Skin epidermis (tissue), 12 donors: ENCODE data around the gene ZG16.

Source experiments
- H3K27ac ChIP-seq, 21 experiments: fragments of 200-600 bp; sonication (generic) in 11 of 21; one replicate each; pipeline ENCODE4 v1.5.0; 2020; ENCODE audit warnings: mild to moderate bottlenecking in 3 of 21, inconsistent platforms in 2 of 21, moderate library complexity in 2 of 21
- H3K4me3 ChIP-seq, 7 experiments: fragments of 200-600 bp; sonication (generic) in 2 of 7; one replicate each; pipeline ENCODE4 v1.5.0; 2020; ENCODE audit warnings: inconsistent platforms in 2 of 7, mild to moderate bottlenecking in 2 of 7, moderate library complexity in 1 of 7

The ZG16 gene

GRCh38 chr16:29806099-29806579 lies 28.1 kb downstream of the ZG16 start, which contains the start of gene MAZ:
TSS of gene MAZ (plus strand) at chr16:29806529. CDS start at chr16:29806702, 173 bp downstream.
- Histone ChIP-seq H3K4me3 (peak within 1 kb of the TSS; percentile 47 to 88 (median 65)), H3K27ac (peak within 1 kb of the TSS; percentile 72 to 100 (median 97))

DNA sequence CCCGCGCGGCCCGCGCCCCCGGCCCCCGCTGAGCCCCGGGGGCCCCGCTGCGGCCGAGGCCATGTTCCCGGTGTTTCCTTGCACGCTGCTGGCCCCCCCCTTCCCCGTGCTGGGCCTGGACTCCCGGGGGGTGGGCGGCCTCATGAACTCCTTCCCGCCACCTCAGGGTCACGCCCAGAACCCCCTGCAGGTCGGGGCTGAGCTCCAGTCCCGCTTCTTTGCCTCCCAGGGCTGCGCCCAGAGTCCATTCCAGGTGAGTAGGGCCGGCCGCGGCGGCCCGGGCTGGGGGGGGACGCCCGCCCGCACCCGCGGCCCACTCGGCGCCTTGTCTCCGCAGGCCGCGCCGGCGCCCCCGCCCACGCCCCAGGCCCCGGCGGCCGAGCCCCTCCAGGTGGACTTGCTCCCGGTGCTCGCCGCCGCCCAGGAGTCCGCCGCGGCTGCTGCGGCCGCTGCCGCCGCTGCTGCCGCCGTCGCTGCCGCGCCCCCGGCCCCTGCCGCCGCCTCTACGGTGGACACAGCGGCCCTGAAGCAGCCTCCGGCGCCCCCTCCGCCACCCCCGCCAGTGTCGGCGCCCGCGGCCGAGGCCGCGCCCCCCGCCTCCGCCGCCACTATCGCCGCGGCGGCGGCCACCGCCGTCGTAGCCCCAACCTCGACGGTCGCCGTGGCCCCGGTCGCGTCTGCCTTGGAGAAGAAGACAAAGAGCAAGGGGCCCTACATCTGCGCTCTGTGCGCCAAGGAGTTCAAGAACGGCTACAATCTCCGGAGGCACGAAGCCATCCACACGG lies 28.8 kb downstream of the ZG16 start:
- peak overlapping the region; percentile 41 to 60 (median 54) for H3K4me3 ChIP-seq
- peak overlapping the region; percentile 72 to 98 (median 91) for H3K27ac ChIP-seq

GRCh38 chr16:29807426-29808218 lies 29.6 kb downstream of the ZG16 start:
- H3K27ac ChIP-seq = peak overlapping the region; percentile 72 to 98 (median 91)
- H3K4me3 ChIP-seq = peak overlapping the region; percentile 36 to 60 (median 54)

DNA sequence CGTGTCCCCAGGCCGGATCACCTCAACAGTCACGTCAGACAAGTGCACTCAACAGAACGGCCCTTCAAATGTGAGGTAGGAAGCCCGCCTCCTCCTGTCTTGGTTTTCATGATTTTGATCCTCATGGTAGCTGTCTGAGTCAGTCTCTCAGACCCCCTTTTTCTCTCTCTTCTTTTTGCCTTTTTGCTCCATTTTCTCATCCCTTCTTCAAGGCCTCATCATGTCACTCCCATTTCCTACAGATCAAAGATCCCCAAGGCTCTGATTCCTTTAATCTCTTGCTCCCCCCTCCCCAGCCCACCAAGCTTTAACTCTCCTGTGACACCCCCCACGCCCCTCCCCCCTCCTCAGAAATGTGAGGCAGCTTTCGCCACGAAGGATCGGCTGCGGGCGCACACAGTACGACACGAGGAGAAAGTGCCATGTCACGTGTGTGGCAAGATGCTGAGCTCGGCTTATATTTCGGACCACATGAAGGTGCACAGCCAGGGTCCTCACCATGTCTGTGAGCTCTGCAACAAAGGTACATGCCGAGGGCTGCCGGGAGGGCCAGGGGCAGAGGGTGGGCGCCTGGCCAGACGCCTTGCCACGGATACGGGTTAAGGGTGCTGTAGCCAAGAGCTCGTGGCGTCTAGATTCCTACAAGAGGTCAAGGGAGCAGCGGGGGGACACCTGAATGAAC lies 30.3 kb downstream of the ZG16 start:
- Histone ChIP-seq H3K4me3 (peak overlapping the region; percentile 36 to 60 (median 54)), H3K27ac (peak overlapping the region in 20 of 21 experiments; percentile 77 to 98 (median 91))

GRCh38 chr16:29809031-29809747 lies 31.1 kb downstream of the ZG16 start:
- H3K4me3 ChIP-seq = peak overlapping the region in 2 of 7 experiments; percentile 53 to 60

GRCh38 chr16:29809850-29810698 lies 32.0 kb downstream of the ZG16 start:
- peak overlapping the region in 17 of 21 experiments; percentile 6 to 98 (median 88) for H3K27ac ChIP-seq
- H3K4me3 ChIP-seq = peak overlapping the region in 1 of 7 experiments; percentile 60

More at GRCh38 chr16:29809031-29809747, 31.1 kb downstream of the ZG16 start:
- H3K27ac ChIP-seq = peak overlapping the region in 17 of 21 experiments; percentile 80 to 98 (median 91)

- peak overlapping the region in 6 of 7 experiments; percentile 36 to 53 (median 44) for H3K4me3 ChIP-seq
- peak overlapping the region in 18 of 21 experiments; percentile 6 to 98 (median 82) for H3K27ac ChIP-seq
Measured at GRCh38 chr16:29810699-29811169, 32.7 kb downstream of the ZG16 start.

- H3K27ac ChIP-seq = peak overlapping the region in 20 of 21 experiments; percentile 30 to 98 (median 81)
- peak overlapping the region; percentile 32 to 53 (median 41) for H3K4me3 ChIP-seq
Measured at GRCh38 chr16:29811170-29811895, 33.3 kb downstream of the ZG16 start.

- peak within 1 kb of the TSS; percentile 32 to 53 (median 41) for H3K4me3 ChIP-seq
- H3K27ac ChIP-seq = peak within 1 kb of the TSS in 20 of 21 experiments; percentile 30 to 98 (median 81)
Measured at GRCh38 chr16:29811896-29812665, 34.0 kb downstream of the ZG16 start, which contains the start of gene PRRT2. TSS of gene PRRT2 (plus strand) at chr16:29812193. CDS start at chr16:29813055, 862 bp downstream.

- peak overlapping the region in 5 of 7 experiments; percentile 41 to 53 (median 46) for H3K4me3 ChIP-seq
- H3K27ac ChIP-seq = peak overlapping the region in 12 of 21 experiments; percentile 6 to 98 (median 85)
Measured at GRCh38 chr16:29812754-29813643, 34.9 kb downstream of the ZG16 start.

DNA sequence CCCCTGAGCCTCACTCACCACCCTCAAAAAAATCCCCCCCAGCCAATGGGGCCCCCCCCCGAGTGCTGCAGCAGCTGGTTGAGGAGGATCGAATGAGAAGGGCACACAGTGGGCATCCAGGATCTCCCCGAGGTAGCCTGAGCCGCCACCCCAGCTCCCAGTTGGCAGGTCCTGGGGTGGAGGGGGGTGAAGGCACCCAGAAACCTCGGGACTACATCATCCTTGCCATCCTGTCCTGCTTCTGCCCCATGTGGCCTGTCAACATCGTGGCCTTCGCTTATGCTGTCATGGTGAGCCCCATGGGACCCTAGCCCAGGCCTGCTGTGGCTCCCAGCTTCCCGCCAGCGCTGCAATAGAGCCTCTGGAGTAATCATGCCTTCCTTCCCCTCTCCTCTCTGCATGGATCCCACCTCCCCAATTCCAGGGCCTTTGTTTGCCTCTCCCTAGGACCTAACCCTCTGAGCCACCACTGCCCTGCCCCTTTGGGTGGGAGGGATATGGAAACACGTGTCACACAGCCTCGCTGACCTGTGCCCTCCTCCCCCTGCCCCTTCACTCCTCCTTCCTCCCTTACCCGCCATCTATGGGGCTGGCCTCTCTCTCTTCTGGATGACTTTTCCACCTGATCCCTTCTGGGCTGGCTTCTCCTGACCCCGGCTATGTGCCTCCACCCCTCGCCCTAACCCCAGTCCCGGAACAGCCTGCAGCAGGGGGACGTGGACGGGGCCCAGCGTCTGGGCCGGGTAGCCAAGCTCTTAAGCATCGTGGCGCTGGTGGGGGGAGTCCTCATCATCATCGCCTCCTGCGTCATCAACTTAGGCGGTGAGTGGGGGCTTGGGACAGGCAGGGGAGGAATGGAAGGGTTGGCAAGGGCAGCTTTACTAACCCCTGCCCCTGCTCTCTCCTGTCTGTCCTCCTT lies 35.8 kb downstream of the ZG16 start:
- Histone ChIP-seq H3K4me3 (no peak overlapping the region), H3K27ac (peak overlapping the region in 5 of 21 experiments; percentile 10 to 95 (median 44))

DNA sequence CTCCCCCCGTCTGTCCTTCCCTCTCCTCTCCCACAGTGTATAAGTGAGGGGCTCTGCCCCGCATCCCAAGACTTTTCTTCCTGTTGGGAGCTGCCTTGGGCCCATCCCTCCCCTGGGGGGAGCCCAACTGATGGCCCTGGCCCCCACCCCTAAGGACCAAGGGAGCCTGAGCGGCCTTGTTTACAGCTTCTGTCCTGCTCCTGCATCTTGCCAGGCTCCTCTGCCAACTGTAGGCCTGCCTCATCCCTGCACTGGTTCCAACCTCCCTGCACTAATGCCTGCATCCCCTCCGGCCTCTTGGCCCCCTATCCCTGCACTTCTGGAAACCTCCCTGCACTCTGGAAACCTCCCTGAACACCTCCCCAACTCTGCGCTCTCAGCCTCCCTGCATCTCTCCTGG lies 36.5 kb downstream of the ZG16 start:
- H3K27ac ChIP-seq = peak overlapping the region in 6 of 21 experiments; percentile 5 to 96 (median 93)

DNA sequence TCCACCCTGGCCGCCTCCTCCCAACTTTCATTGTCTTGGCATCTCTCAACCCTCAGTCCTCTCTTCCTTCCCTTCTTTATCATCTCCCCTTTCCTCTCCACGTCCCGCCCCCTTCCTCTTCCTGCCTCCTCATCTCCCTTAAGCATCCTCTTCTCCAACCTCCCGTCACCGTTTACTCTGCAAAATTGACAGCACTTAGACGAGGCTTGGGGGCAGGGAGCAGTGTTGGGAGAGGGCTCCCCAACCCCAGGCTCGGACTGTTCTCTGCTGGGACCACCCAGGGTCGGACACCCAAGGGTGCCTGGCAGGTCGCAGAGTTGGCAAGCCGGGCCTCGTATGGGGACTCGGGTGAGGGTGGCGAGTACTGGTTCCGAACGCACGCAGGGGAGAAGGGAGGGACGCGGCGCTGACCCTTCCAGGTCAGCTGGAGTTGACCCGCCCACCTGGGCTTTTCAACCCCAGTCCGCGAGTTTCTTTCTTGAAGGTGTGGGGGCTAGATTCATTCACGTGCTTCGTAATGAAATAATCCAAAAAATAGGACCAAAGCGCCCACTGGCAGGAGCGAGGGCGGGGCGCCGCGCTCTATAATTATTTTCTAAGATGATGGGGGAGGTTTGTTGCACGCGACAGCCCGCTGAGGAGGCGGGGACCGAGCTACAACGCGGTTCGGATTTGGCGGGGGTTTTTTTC lies 37.1 kb downstream of the ZG16 start:
- H3K27ac ChIP-seq = peak overlapping the region in 19 of 21 experiments; percentile 39 to 98 (median 91)
- H3K4me3 ChIP-seq = peak overlapping the region; percentile 48 to 85 (median 66)

More for the DNA sequence above, 36.5 kb downstream of the ZG16 start:
- no peak overlapping the region for H3K4me3 ChIP-seq
